Hepatocyte (in vitro differentiated cells): ENCODE data around the gene TUBB2B. TPM values are rescaled to one million over a fixed set of nuclear protein-coding genes. Genes with fewer than 3 reads are reported as not detected.

ENCODE experiments used
- DNase-seq: peaks from one replicate; pipeline ENCODE4 v3.0.0-alpha.2; 2016; ENCODE audit warnings: low spot score
- H2AFZ ChIP-seq: fragments of 200-600 bp; sonication (generic); 2 replicates; pipeline ENCODE4 v1.6.0; 2016; ENCODE audit warnings: antibody characterized with exemption, mild to moderate bottlenecking
- H3K27ac ChIP-seq: fragments of 200-600 bp; sonication (generic); 2 replicates; pipeline ENCODE4 v1.5.1; 2016; ENCODE audit warnings: mild to moderate bottlenecking
- H3K27me3 ChIP-seq: fragments of 200-600 bp; sonication (generic); 2 replicates; pipeline ENCODE4 v1.6.1; 2016
- H3K36me3 ChIP-seq: fragments of 200-600 bp; sonication (generic); replicated peaks from 2 replicates; pipeline ENCODE4 v1.5.1; 2016; ENCODE audit warnings: low read depth; ENCODE audit not compliant: insufficient read depth
- H3K4me1 ChIP-seq: fragments of 200-600 bp; sonication (generic); 2 replicates; pipeline ENCODE4 v1.5.1; 2016; ENCODE audit warnings: mild to moderate bottlenecking, moderate library complexity; ENCODE audit not compliant: insufficient read depth
- H3K4me2 ChIP-seq: fragments of 200-600 bp; sonication (generic); 2 replicates; pipeline ENCODE4 v1.6.0; 2016
- H3K4me3 ChIP-seq: fragments of 200-600 bp; sonication (generic); 2 replicates; pipeline ENCODE4 v1.5.1; 2016; ENCODE audit warnings: mild to moderate bottlenecking
- H3K79me2 ChIP-seq: fragments of 200-600 bp; sonication (generic); 2 replicates; pipeline ENCODE4 v1.6.0; 2017; ENCODE audit warnings: mild to moderate bottlenecking
- H3K9me2 ChIP-seq: fragments of 200-600 bp; sonication (generic); replicated peaks from 2 replicates; pipeline ENCODE4 v1.6.0; 2017; ENCODE audit warnings: mild to moderate bottlenecking; ENCODE audit not compliant: insufficient read depth
- H3K9me3 ChIP-seq: fragments of 200-600 bp; sonication (generic); 2 replicates; pipeline ENCODE4 v1.5.1; 2016; ENCODE audit warnings: low read depth, mild to moderate bottlenecking
- H4K20me1 ChIP-seq: fragments of 200-600 bp; sonication (generic); 2 replicates; pipeline ENCODE4 v1.6.0; 2016; ENCODE audit warnings: mild to moderate bottlenecking; ENCODE audit not compliant: insufficient read depth, poor library complexity, severe bottlenecking
- EZH2 ChIP-seq: fragments of 200-600 bp; sonication (generic); IDR thresholded peaks from 2 replicates; pipeline ENCODE4 v1.6.1; 2016; ENCODE audit warnings: antibody characterized with exemption, mild to moderate bottlenecking, borderline replicate concordance
- EZH2phosphoT487 ChIP-seq: fragments of 200-600 bp; sonication (generic); IDR thresholded peaks from one replicate; pipeline ENCODE4 v1.6.1; 2018; ENCODE audit warnings: antibody characterized with exemption, mild to moderate bottlenecking, low read depth, moderate library complexity; ENCODE audit not compliant: unreplicated experiment, severe bottlenecking
- WGBS: methylation state at CpG from one replicate; pipeline ENCODE4 v1.1.6; 2016; ENCODE audit warnings: low lambda C conversion rate; ENCODE audit errors: missing lambda C conversion rate; 5-methylcytosine and 5-hydroxymethylcytosine counted together
- polyA plus RNA-seq: library from polyadenylated mRNA; unstranded; fragments of >200 nt; fragmentation: Nextera tagmentation; extraction: Ambion mirVana; gene quantifications from 2 replicates; pipeline ENCODE4 v1.2.1, GENCODE V29; 2016
- total RNA-seq: library from RNA; depleted of rRNA; stranded (reverse); fragments of >200 nt; gene quantifications from 2 replicates; pipeline ENCODE4 v1.2.3, GENCODE V29; 2014
- TF ChIP-seq, protein P1 (sequence below): fragments of 200-600 bp; sonication (generic); IDR thresholded peaks from 2 replicates; pipeline ENCODE4 v1.5.1; 2016; ENCODE audit warnings: antibody characterized with exemption, mild to moderate bottlenecking; ENCODE audit not compliant: poor library complexity

TUBB2B gene
- total and polyA plus RNA-seq, 2 experiments from 2014 or later, result 36.4 to 72.0 TPM

DNA sequence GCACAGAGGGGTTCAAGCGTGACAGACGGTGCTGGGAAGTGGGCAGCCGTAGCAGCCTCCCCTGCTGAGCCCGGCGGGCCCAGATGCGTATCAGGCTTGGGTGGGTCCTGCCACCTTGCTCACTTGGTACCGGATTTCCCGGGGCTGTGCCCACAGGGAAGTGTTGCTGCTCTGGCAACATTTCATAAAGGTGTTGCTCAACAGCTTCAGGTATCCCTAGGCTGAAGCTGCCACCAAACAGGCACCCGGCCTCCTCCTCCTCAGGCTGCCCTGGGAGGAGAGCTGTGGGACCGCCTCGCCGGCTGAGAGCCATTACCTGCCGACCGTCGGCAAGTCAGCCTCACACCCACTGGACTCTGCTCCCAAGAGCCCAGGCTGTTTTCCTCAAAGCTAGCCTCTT lies 42.8 kb upstream of the TUBB2B start:
- Histone ChIP-seq H4K20me1 (peaks cover 3% of the 10 kb centered on the region), H3K79me2 (peaks cover 5% of the 10 kb centered on the region), H3K27ac (no peak overlapping the region), H3K4me3 (no peak overlapping the region), H3K9me3 (no peaks in the 10 kb centered on the region), H3K4me1 (no peaks in the 10 kb centered on the region), H2AFZ (no peak overlapping the region), H3K4me2 (no peak overlapping the region), H3K36me3 (no peaks in the 10 kb centered on the region), H3K9me2 (no peaks in the 10 kb centered on the region), H3K27me3 (no peaks in the 10 kb centered on the region)
- WGBS, result 85% methylated on average over 14 of the region's 15 CpGs
- TF ChIP-seq EZH2 (no peak), EZH2phosphoT487 (no peak)
- TF ChIP-seq, protein P1, sequence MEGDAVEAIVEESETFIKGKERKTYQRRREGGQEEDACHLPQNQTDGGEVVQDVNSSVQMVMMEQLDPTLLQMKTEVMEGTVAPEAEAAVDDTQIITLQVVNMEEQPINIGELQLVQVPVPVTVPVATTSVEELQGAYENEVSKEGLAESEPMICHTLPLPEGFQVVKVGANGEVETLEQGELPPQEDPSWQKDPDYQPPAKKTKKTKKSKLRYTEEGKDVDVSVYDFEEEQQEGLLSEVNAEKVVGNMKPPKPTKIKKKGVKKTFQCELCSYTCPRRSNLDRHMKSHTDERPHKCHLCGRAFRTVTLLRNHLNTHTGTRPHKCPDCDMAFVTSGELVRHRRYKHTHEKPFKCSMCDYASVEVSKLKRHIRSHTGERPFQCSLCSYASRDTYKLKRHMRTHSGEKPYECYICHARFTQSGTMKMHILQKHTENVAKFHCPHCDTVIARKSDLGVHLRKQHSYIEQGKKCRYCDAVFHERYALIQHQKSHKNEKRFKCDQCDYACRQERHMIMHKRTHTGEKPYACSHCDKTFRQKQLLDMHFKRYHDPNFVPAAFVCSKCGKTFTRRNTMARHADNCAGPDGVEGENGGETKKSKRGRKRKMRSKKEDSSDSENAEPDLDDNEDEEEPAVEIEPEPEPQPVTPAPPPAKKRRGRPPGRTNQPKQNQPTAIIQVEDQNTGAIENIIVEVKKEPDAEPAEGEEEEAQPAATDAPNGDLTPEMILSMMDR, result no peak
- peak; percentile 44 for DNase-seq

DNA sequence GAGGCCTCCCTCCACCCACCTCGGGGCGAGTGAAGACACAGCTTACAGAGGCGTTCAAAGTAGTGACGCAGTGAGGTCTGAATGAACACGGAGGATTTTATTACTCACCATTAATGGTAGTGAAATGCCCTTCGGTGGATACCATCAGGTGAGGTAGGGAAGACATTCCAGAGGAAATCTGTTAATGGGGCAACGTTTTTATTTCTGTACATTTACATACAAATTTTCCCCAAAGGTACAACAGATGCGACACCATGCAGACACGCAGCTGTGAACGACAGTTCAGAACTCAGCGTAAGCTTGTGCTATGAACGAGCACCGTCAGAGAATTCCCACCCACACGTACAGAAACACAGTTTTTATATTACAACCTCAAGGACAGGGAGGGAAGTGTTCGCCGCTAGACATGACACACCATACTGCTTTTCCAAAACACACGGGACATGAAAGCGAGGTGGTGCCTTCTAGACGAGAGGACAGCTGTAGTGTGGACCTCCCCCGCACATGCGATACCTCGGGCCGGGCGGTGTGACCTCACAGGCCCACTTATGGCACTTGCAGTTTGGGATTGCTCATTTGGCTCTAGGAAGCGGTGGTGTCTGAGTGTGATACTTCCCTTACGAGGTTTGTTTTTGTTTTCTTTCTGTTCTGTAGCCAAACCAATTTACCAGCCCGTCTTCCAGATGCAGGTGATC lies 42.0 kb upstream of the TUBB2B start:
- no peak overlapping the region for H3K27ac ChIP-seq
- peaks cover 5% of the 10 kb centered on the region for H3K79me2 ChIP-seq
- no peaks in the 10 kb centered on the region for H3K9me2 ChIP-seq
- no peak overlapping the region for H3K4me3 ChIP-seq
- no peaks in the 10 kb centered on the region for H3K9me3 ChIP-seq
- no peak overlapping the region for H3K4me2 ChIP-seq
- no peak overlapping the region for H2AFZ ChIP-seq
- DNase-seq, result no peak
- H3K36me3 ChIP-seq, result no peaks in the 10 kb centered on the region
- 90% methylated on average over 27 of the region's 27 CpGs for WGBS
- peaks cover 3% of the 10 kb centered on the region for H4K20me1 ChIP-seq
- TF ChIP-seq EZH2 (no peak), EZH2phosphoT487 (no peak)
- TF ChIP-seq, protein P1, result no peak
- H3K27me3 ChIP-seq, result no peaks in the 10 kb centered on the region
- H3K4me1 ChIP-seq, result no peaks in the 10 kb centered on the region

DNA sequence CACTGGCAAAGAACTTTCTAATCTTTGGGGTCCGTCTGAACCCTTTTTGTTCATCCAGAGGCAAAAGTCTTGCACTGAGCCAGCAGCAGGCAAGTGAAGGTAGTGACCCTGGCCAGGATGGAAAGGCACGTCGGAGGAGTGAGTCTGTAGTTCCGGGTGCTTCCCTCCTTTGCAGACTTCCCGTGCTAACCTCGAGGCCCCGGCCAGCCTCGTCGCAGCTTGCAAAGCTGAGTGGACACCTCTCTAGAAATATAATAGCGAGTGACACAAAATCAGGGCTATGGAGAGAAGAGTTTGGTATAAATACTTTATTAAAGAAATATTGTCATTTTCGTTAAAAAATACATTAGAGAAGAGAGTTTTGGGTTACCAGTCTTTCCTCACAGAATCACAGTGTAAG lies 41.2 kb upstream of the TUBB2B start:
- Histone ChIP-seq H3K4me2 (no peak overlapping the region), H3K27me3 (no peaks in the 10 kb centered on the region), H4K20me1 (peaks cover 3% of the 10 kb centered on the region), H3K9me3 (no peaks in the 10 kb centered on the region), H2AFZ (no peak overlapping the region), H3K27ac (no peak overlapping the region), H3K79me2 (peaks cover 5% of the 10 kb centered on the region), H3K36me3 (no peaks in the 10 kb centered on the region), H3K4me1 (no peaks in the 10 kb centered on the region), H3K9me2 (no peaks in the 10 kb centered on the region), H3K4me3 (no peak overlapping the region)
- DNase-seq, result no peak
- 96% methylated on average over 11 of the region's 11 CpGs for WGBS
- TF ChIP-seq, protein P1, result no peak
- TF ChIP-seq EZH2, result no peak
- no peak for TF ChIP-seq EZH2phosphoT487
